ENCODE results near the gene LAG3. TPM values are rescaled to one million over a fixed set of nuclear protein-coding genes. Genes with fewer than 3 reads are reported as not detected.

The LAG3 gene
- total RNA-seq, 1 experiment from 2014 or later, result 0.12 TPM

DNA sequence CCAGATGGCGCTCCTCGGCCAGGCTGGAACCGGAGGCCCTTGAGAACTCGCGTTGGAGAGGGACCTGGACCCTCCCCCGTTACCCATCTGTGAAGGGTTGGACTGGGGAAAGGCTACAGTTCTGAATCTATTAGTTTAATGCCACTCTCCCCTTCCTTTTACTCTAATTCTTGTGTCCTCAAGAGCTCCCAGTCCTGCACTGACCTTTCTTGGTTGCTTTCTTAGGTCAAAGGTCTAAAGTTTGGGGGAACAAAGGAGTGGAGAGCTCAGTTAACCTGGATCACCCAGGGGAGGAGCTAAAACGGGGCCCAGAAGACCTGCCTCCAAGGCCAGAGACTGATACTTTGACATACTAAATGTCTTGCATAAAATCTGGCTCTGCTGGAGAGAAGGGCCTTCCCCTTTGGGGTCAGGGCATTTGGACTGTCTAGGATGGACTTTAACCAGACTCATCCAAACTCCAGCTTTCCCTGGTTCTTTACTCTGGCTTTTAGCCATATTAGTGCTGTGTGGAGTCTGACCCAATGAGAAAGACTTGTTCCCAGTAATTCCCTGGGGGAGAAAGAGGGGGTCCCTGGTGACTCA, 18.5 kb upstream of the LAG3 start:
- DNase-seq (ENCODE audit: low read depth), result no peak

- DNase-seq (ENCODE audit: low read depth), result no peak
These were observed 17.9 kb upstream of the LAG3 start for GRCh38 chr12:6754411-6754810.

GRCh38 chr12:6757028-6757690, 15.2 kb upstream of the LAG3 start:
- DNase-seq (ENCODE audit: low read depth), result no peak

DNA sequence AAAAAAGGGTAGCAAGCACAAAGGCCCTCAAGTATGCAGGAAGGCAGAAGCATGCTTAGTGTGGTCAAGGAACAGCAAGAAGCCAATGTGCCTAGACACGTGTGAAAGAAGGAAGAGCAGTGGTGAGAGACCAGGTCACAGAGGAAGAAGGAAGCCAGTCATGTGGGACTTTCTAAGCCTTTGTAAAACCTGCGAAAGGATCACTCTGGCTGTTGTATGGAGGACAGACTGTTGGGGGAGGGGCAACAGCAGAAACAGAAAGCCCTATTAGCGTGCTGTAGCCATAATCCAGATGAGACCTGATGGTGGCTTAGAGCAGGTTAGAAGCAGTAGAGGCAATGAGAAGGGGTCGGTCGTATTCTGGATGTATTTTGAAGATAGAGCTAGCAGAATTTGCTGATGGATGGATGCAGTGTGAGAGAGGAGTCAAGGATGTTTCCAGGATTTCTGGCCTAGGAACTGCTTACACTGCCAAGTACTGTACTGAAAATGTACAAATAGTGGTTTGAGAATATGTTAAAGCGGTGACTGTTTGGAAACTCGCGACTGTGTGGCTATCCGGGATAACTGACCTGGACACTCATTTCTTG, 13.7 kb upstream of the LAG3 start:
- DNase-seq (ENCODE audit: low read depth), result no peak

DNA sequence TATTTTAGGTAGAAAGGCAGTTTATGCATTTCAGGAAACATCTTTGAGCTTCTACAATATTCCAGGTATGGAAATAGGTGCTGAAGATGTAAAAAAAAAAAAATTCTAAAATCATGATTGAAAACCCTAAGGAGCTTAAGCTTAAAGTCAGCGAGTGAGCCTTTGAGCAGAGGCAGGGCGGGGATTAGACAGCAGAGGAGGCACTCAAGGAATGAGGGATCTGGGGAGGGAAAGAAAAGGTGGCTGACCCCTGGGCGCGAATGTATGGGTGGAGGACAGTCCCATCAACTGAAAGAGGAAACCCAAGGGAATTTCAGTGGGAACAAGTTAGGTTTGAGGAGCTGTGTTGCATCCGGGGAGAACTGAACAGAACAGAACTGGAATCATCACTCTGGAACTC, 12.6 kb upstream of the LAG3 start:
- DNase-seq (ENCODE audit: low read depth), result no peak

DNA sequence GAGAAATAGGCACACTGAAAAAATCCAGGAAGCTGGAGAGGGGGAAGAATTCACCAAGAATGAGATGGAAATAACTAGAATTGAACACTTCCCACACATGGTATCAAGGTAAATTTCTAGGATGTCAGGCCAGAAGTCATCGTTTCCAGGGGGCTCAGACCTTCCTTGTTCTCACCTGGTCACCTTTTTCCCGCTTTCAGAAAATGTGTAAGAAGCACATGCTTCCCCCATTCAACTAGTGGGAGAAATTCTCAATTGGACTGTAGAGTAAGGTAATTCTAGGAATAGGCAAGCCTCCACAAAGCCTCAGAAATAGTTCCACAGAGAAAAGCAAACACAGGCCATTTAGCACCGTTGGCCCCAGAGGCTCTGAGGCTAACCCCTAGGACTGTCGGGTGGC, 8.9 kb upstream of the LAG3 start:
- DNase-seq (ENCODE audit: low read depth), result no peak

DNA sequence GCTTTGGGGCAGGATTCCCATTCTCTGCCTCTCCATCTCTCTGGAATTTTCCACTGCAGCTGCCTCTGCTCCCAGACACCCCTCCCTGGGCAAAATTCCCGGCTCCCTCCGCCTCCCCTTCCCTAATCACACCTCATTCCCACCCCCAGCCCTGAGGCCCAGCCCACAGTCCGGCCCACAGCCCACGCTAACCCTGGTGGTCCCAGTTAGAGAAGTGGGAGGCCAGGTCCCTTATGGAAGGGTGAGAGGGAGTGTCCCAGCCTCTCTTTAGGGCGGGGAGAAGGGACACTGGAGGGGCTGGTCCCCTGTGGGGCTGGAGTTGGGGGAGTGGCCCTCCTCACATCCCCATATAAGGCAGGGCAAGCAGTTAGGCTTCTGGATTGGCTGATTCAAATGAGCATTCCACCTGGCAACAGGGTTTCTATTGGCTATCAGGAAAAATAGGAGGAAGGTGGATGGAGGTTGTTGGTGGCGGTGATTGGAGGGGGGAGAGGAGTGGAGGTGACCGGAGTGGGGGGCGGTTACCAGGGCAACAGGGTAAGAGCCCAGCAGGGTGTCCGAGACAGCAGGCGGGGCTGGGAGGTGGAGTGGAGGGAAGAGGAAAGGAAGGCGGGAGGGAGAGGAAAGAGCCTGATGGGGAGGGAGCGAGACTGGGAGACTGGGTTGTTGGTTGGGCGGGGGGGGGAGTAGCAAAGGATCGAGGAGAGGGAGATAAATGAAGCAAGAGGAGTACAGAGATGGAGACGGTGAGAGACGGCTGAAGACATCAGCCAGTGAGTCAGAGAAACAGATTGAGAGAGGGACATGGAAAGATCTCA, 8.1 kb upstream of the LAG3 start:
- peak; percentile 100 for DNase-seq (ENCODE audit: low read depth)

DNA sequence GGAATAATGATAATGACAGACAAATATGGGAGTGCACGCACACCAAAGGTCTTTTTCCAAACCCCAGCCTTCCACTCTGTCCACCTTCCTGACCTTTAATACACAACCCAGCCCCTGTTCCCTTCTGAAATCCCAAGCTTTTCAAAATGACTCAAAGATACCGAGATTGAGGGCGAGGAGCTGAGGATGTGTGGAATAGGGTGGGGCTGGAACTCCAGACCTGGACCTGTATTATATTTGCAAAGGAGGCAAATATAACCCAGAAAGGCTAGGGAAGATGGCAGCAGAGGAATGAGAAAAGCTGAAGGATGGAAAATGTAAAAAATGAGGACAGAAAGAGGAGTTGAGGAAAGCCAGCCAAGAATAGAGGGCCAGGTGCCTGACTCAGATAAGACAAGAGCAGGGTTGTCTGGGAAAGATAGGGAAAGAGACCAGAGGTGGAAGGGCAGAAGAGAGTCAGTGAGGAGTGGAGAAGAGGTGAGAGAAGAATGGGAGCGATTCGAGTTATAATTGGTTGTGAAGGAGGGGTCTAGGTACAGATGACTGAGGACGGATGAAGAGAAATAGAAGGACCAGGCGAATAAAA, 7.2 kb upstream of the LAG3 start:
- DNase-seq (ENCODE audit: low read depth), result peak; percentile 23

- DNase-seq (ENCODE audit: low read depth), result peak; percentile 96
These were observed 6.4 kb upstream of the LAG3 start, which contains the start of gene PTMS for GRCh38 chr12:6765634-6766581. PTMS (plus strand) TSS chr12:6766363; CDS start chr12:6766706, 343 bp downstream.

DNA sequence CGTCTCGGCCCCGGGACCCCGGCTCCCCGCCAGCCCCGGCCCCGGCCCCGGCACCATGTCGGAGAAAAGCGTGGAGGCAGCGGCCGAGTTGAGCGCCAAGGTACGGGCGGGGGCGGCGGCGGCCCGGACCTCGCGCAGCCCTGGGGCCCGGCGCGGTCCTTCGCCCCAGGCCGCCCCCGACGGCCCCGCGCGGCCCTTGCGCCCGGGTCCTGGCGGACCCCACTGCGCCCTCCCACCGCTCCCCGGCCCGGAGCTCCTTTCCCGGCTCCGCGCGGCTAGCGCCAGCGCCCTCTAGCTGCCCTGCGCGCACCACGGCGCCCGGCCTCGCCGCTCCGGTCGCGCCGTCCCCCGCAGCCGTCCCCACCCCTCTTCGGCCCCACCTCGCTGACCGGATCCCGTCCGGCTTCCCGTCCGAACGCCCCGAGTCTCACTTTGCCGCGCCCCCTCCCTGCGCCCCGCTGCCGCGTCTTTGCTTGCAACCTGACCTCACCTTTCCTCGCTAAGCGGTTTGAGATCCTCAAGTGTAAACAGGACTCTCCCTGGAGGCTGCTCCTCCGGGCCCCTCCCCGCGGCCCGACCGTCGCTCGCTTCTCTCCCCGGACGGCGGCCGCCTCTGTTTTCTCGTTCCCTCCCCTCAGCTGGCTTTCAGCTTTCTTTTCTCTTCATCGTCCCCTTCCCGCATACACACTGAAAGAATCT, 5.5 kb upstream of the LAG3 start:
- peak; percentile 62 for DNase-seq (ENCODE audit: low read depth)

DNA sequence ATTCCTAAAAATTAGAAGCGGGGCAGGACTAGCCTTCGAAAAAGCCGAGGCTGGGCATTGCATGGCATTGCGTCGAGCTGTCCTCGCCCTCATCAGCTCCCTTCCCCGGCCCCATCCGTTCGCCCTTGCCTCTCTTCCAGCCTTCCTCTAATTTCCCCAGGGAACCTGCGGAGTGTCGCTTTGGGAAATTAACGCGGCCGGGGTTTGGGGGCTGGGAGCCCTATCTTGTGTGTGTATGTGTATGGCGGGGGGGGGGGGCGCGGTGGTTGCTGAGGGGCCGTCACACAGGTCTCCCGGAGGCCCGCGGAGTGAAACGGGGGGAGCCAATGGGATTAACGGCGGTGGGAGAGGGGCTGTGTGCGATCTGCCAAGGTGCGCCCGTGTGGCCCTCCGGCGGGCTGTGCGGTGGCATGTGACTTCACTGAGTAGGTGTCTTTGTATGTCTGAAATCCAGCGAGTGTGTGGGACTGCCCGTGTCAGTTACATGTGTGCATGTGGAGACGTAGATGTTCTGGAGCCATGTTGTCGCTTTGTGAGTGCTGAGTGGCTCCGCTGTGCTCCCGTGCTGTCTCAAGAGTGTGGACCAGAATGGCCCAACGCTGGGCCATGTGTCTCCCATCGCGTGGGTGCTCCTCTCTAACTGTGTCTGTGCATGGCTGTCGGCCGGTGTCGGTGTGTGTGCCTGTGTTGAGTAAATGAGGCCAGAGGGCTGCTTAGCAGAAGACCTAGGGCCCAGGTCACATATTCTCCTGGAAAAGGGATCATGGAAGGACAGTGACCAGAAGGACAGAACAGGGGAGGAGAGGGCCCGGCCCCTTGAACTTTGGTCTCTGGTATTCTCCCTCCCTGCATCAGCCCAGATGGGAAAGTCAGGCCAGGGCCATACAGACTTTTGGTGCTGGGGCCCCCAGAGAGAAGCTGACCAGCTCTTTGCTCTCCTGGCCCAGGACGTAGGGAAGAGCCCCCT, 4.7 kb upstream of the LAG3 start:
- DNase-seq (ENCODE audit: low read depth), result no peak

GRCh38 chr12:6768437-6768914, 3.8 kb upstream of the LAG3 start:
- DNase-seq (ENCODE audit: low read depth), result no peak

- DNase-seq (ENCODE audit: low read depth), result peak; percentile 24
These were observed 3.3 kb upstream of the LAG3 start for GRCh38 chr12:6768990-6769389.

DNA sequence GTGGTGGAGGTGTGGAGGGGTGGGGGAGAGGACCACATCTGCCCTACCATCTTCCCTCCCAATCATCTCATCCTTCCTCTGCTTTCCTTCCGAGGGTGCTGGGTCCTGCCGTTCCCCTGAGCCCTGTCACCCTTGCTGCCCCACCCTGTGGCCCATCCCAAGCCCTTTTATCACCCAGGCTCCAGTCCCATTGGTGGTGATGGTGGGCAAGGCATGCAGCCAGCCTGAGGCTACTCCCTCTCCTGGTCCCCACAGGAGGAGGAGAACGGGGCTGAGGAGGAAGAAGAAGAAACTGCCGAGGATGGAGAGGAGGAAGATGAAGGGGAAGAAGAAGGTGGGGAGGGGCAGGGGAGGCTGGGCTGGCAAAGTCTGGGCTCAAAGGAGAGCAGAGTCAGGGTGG, 2.7 kb upstream of the LAG3 start:
- no peak for DNase-seq (ENCODE audit: low read depth)

DNA sequence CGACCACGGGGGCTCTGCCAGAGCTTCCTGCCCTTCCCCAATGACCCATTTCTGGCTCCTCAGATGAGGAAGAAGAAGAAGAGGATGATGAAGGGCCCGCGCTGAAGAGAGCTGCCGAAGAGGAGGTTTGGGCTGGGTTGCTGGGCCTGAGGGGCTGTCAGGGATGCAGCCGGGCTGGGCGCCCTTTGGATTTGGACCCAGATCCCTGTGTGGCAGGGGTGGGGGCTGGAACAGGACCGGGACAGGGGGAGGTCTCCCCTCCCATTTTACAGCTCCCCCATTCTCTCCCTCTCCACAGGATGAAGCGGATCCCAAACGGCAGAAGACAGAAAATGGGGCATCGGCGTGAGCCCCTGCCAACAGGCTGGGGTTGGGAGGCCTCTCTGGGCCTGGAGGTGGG, 2.2 kb upstream of the LAG3 start:
- DNase-seq (ENCODE audit: low read depth), result no peak

DNA sequence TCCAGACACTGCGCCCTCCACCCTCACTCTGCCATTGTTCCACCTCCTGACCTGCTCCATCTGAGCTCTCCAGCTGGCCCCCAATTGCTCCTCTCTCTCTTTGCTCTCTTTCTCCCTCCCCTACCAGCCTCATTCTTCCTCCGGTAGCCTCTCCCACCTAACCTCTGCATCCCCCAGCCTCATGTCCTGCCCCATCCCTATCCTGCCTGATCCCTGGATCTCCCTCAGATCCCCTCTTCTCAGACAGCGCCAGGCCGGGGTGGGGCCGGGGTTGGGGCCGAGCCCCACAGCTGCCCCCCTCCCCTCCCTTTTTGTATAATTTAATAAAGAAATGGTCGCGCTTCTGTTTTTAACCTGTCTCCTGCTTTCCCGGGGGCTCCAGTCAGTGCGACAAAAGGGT, 1.7 kb upstream of the LAG3 start:
- DNase-seq (ENCODE audit: low read depth), result no peak

DNA sequence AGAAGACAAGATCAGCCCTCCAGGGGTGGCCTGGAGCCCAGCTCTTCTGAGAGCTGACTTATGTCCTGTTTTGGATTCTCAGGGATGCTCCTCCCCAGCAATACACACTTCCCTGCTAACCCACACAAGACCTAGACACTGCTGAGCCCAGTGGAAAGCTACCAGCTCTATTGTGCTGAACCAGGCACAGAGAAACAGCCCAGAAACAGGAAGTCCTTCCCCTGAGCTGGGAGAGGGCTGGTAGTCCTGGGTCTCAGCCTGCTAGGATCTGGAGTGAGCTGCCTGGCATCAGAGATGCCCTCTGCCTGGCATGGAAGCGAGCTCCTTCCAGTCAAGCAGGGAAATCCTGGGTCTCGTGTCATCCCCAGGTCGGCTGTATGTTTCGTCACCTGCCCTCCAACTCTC, 1.2 kb upstream of the LAG3 start:
- DNase-seq (ENCODE audit: low read depth), result no peak

GRCh38 chr12:6771509-6772330, 600 bp upstream of the LAG3 start:
- DNase-seq (ENCODE audit: low read depth), result no peak
